Fibroblast of mammary gland (primary cell): ENCODE data around the gene SLC17A1.

Experiments used
- DNase-seq: peaks from one replicate; pipeline ENCODE4 v3.0.0-alpha.2; 2010; ENCODE audit warnings: low read depth
- H3K4me3 ChIP-seq: 2 replicates; pipeline ENCODE4 v1.5.1; 2011; ENCODE audit warnings: low read depth, mild to moderate bottlenecking, low read length, moderate library complexity; ENCODE audit not compliant: control insufficient read depth
- CTCF ChIP-seq: conservative IDR thresholded peaks from 2 replicates; pipeline ENCODE4 v1.5.1; 2011; ENCODE audit warnings: low read depth, low read length, inconsistent platforms; ENCODE audit not compliant: control insufficient read depth, insufficient read depth

The SLC17A1 gene

GRCh38 chr6:25831532-25832306 lies at the start of gene SLC17A1:
SLC17A1 (minus strand) TSS chr6:25832052; CDS start chr6:25830557, 1,495 bp downstream.
- no peak for DNase-seq
- H3K4me3 ChIP-seq: no peak within 1 kb of the TSS
- TF ChIP-seq CTCF: no peak

GRCh38 chr6:25880601-25881000 lies 48.7 kb upstream of the SLC17A1 start:
- no peak for DNase-seq
- H3K4me3 ChIP-seq: no peak overlapping the region
- TF ChIP-seq CTCF: no peak

- DNase-seq: no peak
Measured at GRCh38 chr6:25878721-25879322, 47.0 kb upstream of the SLC17A1 start.

GRCh38 chr6:25875926-25876602 lies 44.2 kb upstream of the SLC17A1 start:
- TF ChIP-seq CTCF: no peak
- peak; percentile 12 for DNase-seq
- no peak overlapping the region for H3K4me3 ChIP-seq

More at GRCh38 chr6:25878721-25879322, 47.0 kb upstream of the SLC17A1 start:
- H3K4me3 ChIP-seq: no peak overlapping the region
- TF ChIP-seq CTCF: no peak

- no peak overlapping the region for H3K4me3 ChIP-seq
- no peak for DNase-seq
- TF ChIP-seq CTCF: no peak
Measured at GRCh38 chr6:25875563-25875905, 43.7 kb upstream of the SLC17A1 start.

- TF ChIP-seq CTCF: no peak
- DNase-seq: no peak
Measured at GRCh38 chr6:25874822-25875562, 43.1 kb upstream of the SLC17A1 start.

More at GRCh38 chr6:25874822-25875562, 43.1 kb upstream of the SLC17A1 start:
- H3K4me3 ChIP-seq: no peak overlapping the region
